HCT116 (cell line): ENCODE measurements around the gene ELP1. TPM values are rescaled to one million over a fixed set of nuclear protein-coding genes. Genes with fewer than 3 reads are reported as not detected.

ENCODE experiments used
- ATAC-seq: fragments of 200-7000 bp; cut with Tn5 transposase; 2 replicates; pipeline ENCODE4 v1.9.1; 2020; ENCODE audit warnings: mild to moderate bottlenecking, moderate library complexity
- BruUV-seq: library from RNA; stranded (reverse); fragments of 400-500 nt; replicated peaks from 2 replicates; lab custom pipeline; 2021; lab: Mats Ljungman, UMichigan
- CTCF ChIA-PET: fragments of 300-600 bp; sonication (Branson Sonifier 250); formaldehyde crosslinking; loops from one replicate; lab custom pipeline; 2021; ENCODE audit warnings: antibody characterized with exemption; lab: Charles Lee
- POLR2A ChIA-PET: fragments of 300-600, 350-600 bp; sonication (Branson Sonifier 250); formaldehyde crosslinking; loops from one replicate; lab custom pipeline; 2021; ENCODE audit warnings: antibody characterized with exemption; lab: Charles Lee
- RAD21 ChIA-PET, 2 experiments: fragments of 300-600 bp; sonication (Branson Sonifier 250); formaldehyde crosslinking; loops; one replicate each; lab custom pipeline; 2023; ENCODE audit warnings: low total read pairs in 2 of 2; ENCODE audit not compliant: uncharacterized antibody in 2 of 2, unreplicated experiment in 2 of 2, low non-redundant PET in 1 of 2; lab: Charles Lee
- DNase-seq: peaks from one replicate; pipeline ENCODE4 v3.0.0-alpha.2; 2010; ENCODE audit warnings: low read depth, low spot score
- H2AFZ ChIP-seq: fragments of 200-600 bp; shearing (Covaris generic), sonication (generic); 2 replicates; pipeline ENCODE4 v1.6.1; 2017; ENCODE audit warnings: low read depth, mixed run types, mixed read lengths, antibody characterized with exemption, low read length; ENCODE audit not compliant: poor library complexity, severe bottlenecking
- H3K27ac ChIP-seq: 2 replicates; pipeline ENCODE4 v1.5.1; 2012; ENCODE audit warnings: low read depth, low read length
- H3K27me3 ChIP-seq: fragments of 200-600 bp; sonication (generic); 2 replicates; pipeline ENCODE4 v1.6.1; 2016; ENCODE audit warnings: mixed run types, low read length, mixed read lengths; ENCODE audit not compliant: insufficient read depth
- H3K36me3 ChIP-seq, 2 experiments: fragments of 200-500 bp in 1 of 2; fragments of 200-600 bp in 1 of 2; sonication (Bioruptor generic) in 1 of 2; sonication (generic) in 1 of 2; 2 replicates each; pipeline versions ENCODE4 v1.5.1 to v1.6.1; 2014 to 2016; ENCODE audit warnings: low read length in 2 of 2, inconsistent platforms in 1 of 2, mixed read lengths in 1 of 2, mixed run types in 1 of 2; ENCODE audit not compliant: insufficient read depth in 2 of 2, control insufficient read depth in 1 of 2
- H3K4me1 ChIP-seq, 2 experiments: fragments of 200-600 bp in 1 of 2; sonication (generic) in 1 of 2; 2 replicates each; pipeline versions ENCODE4 v1.5.1 to v1.6.1; 2012 to 2017; ENCODE audit warnings: low read length in 2 of 2, inconsistent platforms in 1 of 2, mild to moderate bottlenecking in 1 of 2, mixed read lengths in 1 of 2, mixed run types in 1 of 2, moderate library complexity in 1 of 2; ENCODE audit not compliant: insufficient read depth in 2 of 2, control insufficient read depth in 1 of 2
- H3K4me2 ChIP-seq: fragments of 200-600 bp; sonication (generic); 2 replicates; pipeline ENCODE4 v1.6.1; 2017; ENCODE audit warnings: mixed run types, low read length, mixed read lengths
- H3K4me3 ChIP-seq, 2 experiments: fragments of 200-600 bp in 1 of 2; sonication (generic) in 1 of 2; replicated peaks in 1 of 2; 2 replicates each; pipeline ENCODE4 v1.5.1; 2011 to 2016; ENCODE audit warnings: low read length in 2 of 2, control low read depth in 1 of 2, low read depth in 1 of 2, mild to moderate bottlenecking in 1 of 2, mixed read lengths in 1 of 2, mixed run types in 1 of 2
- H3K79me2 ChIP-seq: fragments of 200-600 bp; sonication (generic); 2 replicates; pipeline ENCODE4 v1.6.1; 2017; ENCODE audit warnings: mild to moderate bottlenecking, mixed run types, low read length, moderate library complexity, mixed read lengths; ENCODE audit not compliant: insufficient read depth
- H3K9ac ChIP-seq: fragments of 200-600 bp; sonication (generic); 2 replicates; pipeline ENCODE4 v1.6.1; 2016; ENCODE audit warnings: low read length, mixed read lengths
- H3K9me2 ChIP-seq: fragments of 200-600 bp; sonication (generic), shearing (Covaris generic); 2 replicates; pipeline ENCODE4 v1.6.1; 2017; ENCODE audit warnings: mixed run types, mild to moderate bottlenecking, moderate library complexity; ENCODE audit not compliant: insufficient read depth
- H3K9me3 ChIP-seq, 2 experiments: fragments of 200-500 bp in 1 of 2; fragments of 200-600 bp in 1 of 2; sonication (Bioruptor generic) in 1 of 2; sonication (generic) in 1 of 2; 2 replicates each; pipeline ENCODE4 v1.6.1; 2014 to 2017; ENCODE audit warnings: low read length in 2 of 2, mixed read lengths in 2 of 2, inconsistent platforms in 1 of 2, low read depth in 1 of 2, mild to moderate bottlenecking in 1 of 2, mixed run types in 1 of 2, moderate library complexity in 1 of 2; ENCODE audit not compliant: control insufficient read depth in 1 of 2, insufficient read depth in 1 of 2
- H4K20me1 ChIP-seq: fragments of 200-600 bp; sonication (generic), shearing (Covaris generic); 2 replicates; pipeline ENCODE4 v1.6.1; 2017; ENCODE audit warnings: mixed run types, mild to moderate bottlenecking, moderate library complexity; ENCODE audit not compliant: insufficient read depth
- EZH2 ChIP-seq: fragments of 200-600 bp; sonication (generic); IDR thresholded peaks from 2 replicates; pipeline ENCODE4 v1.6.1; 2017; ENCODE audit warnings: antibody characterized with exemption, mixed run types
- JUND ChIP-seq: IDR thresholded peaks from 2 replicates; pipeline ENCODE4 v1.6.1; 2012
- POLR2AphosphoS5 ChIP-seq: IDR thresholded peaks from 2 replicates; pipeline ENCODE4 v1.6.1; 2011; ENCODE audit warnings: mild to moderate bottlenecking, low read depth, low read length, moderate library complexity
- SIN3A ChIP-seq: IDR thresholded peaks from 2 replicates; pipeline ENCODE4 v1.6.1; 2012; ENCODE audit warnings: low read depth
- SP1 ChIP-seq: IDR thresholded peaks from 2 replicates; pipeline ENCODE4 v1.6.1; 2012; ENCODE audit warnings: low read depth
- SRF ChIP-seq: IDR thresholded peaks from 2 replicates; pipeline ENCODE4 v1.6.1; 2012; ENCODE audit warnings: low read depth
- TCF7L2 ChIP-seq: IDR thresholded peaks from 2 replicates; pipeline ENCODE4 v1.7.0; 2011; ENCODE audit warnings: borderline replicate concordance, inconsistent platforms; ENCODE audit not compliant: insufficient read depth, insufficient read length; ENCODE audit errors: extremely low read depth
- intact Hi-C: fragments of 100-400 bp; cut with micrococcal nuclease; formaldehyde crosslinking; loops from 2 replicates; pipeline ENCODE4 v1.10.0; 2022
- total RNA-seq: library from RNA; stranded (reverse); gene quantifications from one replicate; pipeline ENCODE4 v1.2.1, GENCODE V29; 2021; ENCODE audit not compliant: unreplicated experiment
- TF ChIP-seq, protein P1 (sequence below), 3 experiments: fragments of 200-600 bp in 1 of 3; sonication (generic) in 1 of 3; IDR thresholded peaks in 2 of 3; conservative IDR thresholded peaks in 1 of 3; 2 replicates each; pipeline ENCODE4 v1.5.1; 2012 to 2017; ENCODE audit warnings: low read depth in 2 of 3, low read length in 2 of 3, antibody characterized with exemption in 1 of 3, borderline replicate concordance in 1 of 3, control low read depth in 1 of 3, mild to moderate bottlenecking in 1 of 3, mixed read lengths in 1 of 3, mixed run types in 1 of 3, moderate library complexity in 1 of 3; ENCODE audit not compliant: insufficient read depth in 1 of 3
- TF ChIP-seq, protein P2 (sequence below): IDR thresholded peaks from 2 replicates; pipeline ENCODE4 v1.6.1; 2011; ENCODE audit warnings: mild to moderate bottlenecking, low read length, moderate library complexity; ENCODE audit not compliant: insufficient replicate concordance; ENCODE audit errors: extremely low read depth

Gene ELP1
- total RNA-seq, 1 experiment from 2014 or later: 28.8 TPM

DNA sequence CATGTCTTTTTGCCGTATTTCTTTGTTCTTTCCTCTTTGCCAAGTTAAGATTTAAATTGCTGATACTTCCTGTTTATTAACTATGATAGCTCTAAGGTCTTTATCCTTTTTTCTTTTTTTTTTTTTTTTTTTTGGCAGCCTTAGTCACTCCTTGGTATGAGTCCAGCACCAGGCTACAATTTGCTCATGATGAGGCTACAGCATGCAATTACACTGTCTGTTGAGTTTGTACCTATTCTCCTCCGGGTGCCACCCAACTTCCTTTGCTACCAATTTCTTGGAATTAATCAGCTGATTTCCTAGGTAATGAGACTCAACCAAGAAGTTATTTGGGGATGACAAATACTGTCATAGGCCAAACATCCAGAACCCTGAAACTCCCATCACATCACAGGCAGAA is 103.7 kb downstream of the ELP1 start (continued):
- TF ChIP-seq, protein P1, sequence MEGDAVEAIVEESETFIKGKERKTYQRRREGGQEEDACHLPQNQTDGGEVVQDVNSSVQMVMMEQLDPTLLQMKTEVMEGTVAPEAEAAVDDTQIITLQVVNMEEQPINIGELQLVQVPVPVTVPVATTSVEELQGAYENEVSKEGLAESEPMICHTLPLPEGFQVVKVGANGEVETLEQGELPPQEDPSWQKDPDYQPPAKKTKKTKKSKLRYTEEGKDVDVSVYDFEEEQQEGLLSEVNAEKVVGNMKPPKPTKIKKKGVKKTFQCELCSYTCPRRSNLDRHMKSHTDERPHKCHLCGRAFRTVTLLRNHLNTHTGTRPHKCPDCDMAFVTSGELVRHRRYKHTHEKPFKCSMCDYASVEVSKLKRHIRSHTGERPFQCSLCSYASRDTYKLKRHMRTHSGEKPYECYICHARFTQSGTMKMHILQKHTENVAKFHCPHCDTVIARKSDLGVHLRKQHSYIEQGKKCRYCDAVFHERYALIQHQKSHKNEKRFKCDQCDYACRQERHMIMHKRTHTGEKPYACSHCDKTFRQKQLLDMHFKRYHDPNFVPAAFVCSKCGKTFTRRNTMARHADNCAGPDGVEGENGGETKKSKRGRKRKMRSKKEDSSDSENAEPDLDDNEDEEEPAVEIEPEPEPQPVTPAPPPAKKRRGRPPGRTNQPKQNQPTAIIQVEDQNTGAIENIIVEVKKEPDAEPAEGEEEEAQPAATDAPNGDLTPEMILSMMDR (IDR thresholded peaks at IDR 0.05 in 2 of 3, conservative IDR thresholded peaks at IDR 0.05 in 1 of 3; ENCODE audit: borderline replicate concordance in 1 of 3, insufficient read depth in 1 of 3, low read depth in 2 of 3, low read length in 2 of 3): no peak
- no peak for TF ChIP-seq SIN3A

DNA sequence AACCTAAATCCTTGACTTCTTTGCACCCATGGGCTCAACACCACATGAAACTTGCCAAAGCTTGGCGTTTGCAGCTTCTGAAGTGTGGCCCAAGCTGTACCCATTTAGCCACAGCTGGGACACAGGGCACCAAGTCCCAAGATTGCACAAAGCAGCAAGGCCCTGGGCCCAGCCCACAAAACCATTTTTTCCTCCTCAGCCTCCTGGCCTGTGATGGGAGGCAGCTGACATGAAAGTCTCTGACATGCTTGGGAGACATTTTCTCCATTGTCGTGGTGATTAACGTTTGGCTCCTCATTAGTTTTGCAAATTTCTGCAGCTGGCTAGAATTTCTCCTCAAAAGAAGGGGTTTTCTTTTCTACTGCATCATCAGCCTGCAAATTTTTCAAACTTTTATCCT is 110.1 kb downstream of the ELP1 start:
- intact Hi-C loops: no loop called here
- Histone ChIP-seq H3K27ac (no peak overlapping the region), H2AFZ (no peak overlapping the region), H3K9ac (no peak overlapping the region), H3K4me3 (no peak overlapping the region), H3K27me3 (no peaks in the 10 kb centered on the region), H3K9me3 (no peaks in the 10 kb centered on the region; a peak in 1 of 4 replicates), H3K79me2 (no peaks in the 10 kb centered on the region), H3K9me2 (no peaks in the 10 kb centered on the region), H3K4me2 (no peak overlapping the region), H4K20me1 (no peaks in the 10 kb centered on the region), H3K4me1 (no peaks in the 10 kb centered on the region), H3K36me3 (no peaks in the 10 kb centered on the region)
- ChIA-PET POLR2A (no interaction called here), CTCF (no interaction called here), RAD21 (no interaction called here)
- TF ChIP-seq SP1 (no peak), EZH2 (no peak), TCF7L2 (no peak), SRF (no peak), POLR2AphosphoS5 (no peak), JUND (no peak)
- TF ChIP-seq, protein P2, sequence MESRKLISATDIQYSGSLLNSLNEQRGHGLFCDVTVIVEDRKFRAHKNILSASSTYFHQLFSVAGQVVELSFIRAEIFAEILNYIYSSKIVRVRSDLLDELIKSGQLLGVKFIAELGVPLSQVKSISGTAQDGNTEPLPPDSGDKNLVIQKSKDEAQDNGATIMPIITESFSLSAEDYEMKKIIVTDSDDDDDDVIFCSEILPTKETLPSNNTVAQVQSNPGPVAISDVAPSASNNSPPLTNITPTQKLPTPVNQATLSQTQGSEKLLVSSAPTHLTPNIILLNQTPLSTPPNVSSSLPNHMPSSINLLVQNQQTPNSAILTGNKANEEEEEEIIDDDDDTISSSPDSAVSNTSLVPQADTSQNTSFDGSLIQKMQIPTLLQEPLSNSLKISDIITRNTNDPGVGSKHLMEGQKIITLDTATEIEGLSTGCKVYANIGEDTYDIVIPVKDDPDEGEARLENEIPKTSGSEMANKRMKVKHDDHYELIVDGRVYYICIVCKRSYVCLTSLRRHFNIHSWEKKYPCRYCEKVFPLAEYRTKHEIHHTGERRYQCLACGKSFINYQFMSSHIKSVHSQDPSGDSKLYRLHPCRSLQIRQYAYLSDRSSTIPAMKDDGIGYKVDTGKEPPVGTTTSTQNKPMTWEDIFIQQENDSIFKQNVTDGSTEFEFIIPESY: no peak
- BruUV-seq: no TSS peak
- DNase-seq (no peak), ATAC-seq (no peak)

Other genes with a start within 250 kb of the ELP1 start
- not detected for gene ACTL7B, start 78.1 kb downstream of the ELP1 start, total RNA-seq
- gene ACTL7A, start 71.9 kb downstream of the ELP1 start, total RNA-seq: not detected
- 13.4 TPM for gene ABITRAM, start 276 bp upstream of the ELP1 start, total RNA-seq
- 87.2 TPM for gene CTNNAL1, start 79.4 kb upstream of the ELP1 start, total RNA-seq
- gene TMEM245, start 185.8 kb upstream of the ELP1 start, total RNA-seq: 34.8 TPM
- not detected for gene FRRS1L, start 233.1 kb upstream of the ELP1 start, total RNA-seq